Naive thymus-derived CD4-positive, alpha-beta T cell (primary cell): ENCODE measurements around the gene CCDC27. TPM values are rescaled to one million over a fixed set of nuclear protein-coding genes. Genes with fewer than 3 reads are reported as not detected.
A peak's percentile ranks its signal among the peaks of the same experiment; 100 is the strongest.

Source experiments
- ATAC-seq: fragments of 150-1000 bp; cut with Tn5 transposase; 2 replicates; pipeline ENCODE4 v1.10.0; 2021; ENCODE audit warnings: mild to moderate bottlenecking, moderate library complexity
- CTCF ChIA-PET: fragments of 350-600 bp; sonication (Branson Sonifier 250); formaldehyde crosslinking; loops from one replicate; lab custom pipeline; 2021; ENCODE audit warnings: antibody characterized with exemption; lab: Charles Lee
- POLR2A ChIA-PET: fragments of 350-600 bp; sonication (Branson Sonifier 250); formaldehyde crosslinking; loops from one replicate; lab custom pipeline; 2021; ENCODE audit warnings: antibody characterized with exemption, inconsistent platforms; lab: Charles Lee
- DNase-seq, 9 donors: peaks; one replicate each; pipeline versions ENCODE4 v3.0.0 to v3.0.0-alpha.2; 2020 to 2022; ENCODE audit warnings: mixed read lengths in 1 of 9
- H3K27ac ChIP-seq: one replicate; pipeline ENCODE4 v1.7.0; 2013; ENCODE audit warnings: mild to moderate bottlenecking, low read depth, low read length, moderate library complexity
- H3K27me3 ChIP-seq, 2 donors: one replicate each; pipeline ENCODE4 v1.7.0; 2013; ENCODE audit warnings: low read length in 2 of 2, mild to moderate bottlenecking in 2 of 2, moderate library complexity in 2 of 2; ENCODE audit not compliant: control insufficient read depth in 2 of 2, insufficient read depth in 2 of 2
- H3K36me3 ChIP-seq, 3 experiments: 1 replicate in 2 of 3; 2 replicates in 1 of 3; pipeline ENCODE4 v1.7.0; 2013; ENCODE audit warnings: low read length in 3 of 3, mild to moderate bottlenecking in 3 of 3, moderate library complexity in 1 of 3; ENCODE audit not compliant: insufficient read depth in 3 of 3, control insufficient read depth in 2 of 3
- H3K4me1 ChIP-seq, 2 donors: one replicate each; pipeline ENCODE4 v1.7.0; 2013; ENCODE audit warnings: low read length in 2 of 2, mild to moderate bottlenecking in 2 of 2, moderate library complexity in 1 of 2; ENCODE audit not compliant: control insufficient read depth in 2 of 2, insufficient read depth in 2 of 2
- H3K4me3 ChIP-seq: 2 replicates; pipeline ENCODE4 v1.7.0; 2013; ENCODE audit warnings: mild to moderate bottlenecking, low read length
- H3K9me3 ChIP-seq, 3 experiments: 1 replicate in 2 of 3; 2 replicates in 1 of 3; pipeline ENCODE4 v1.7.0; 2013; ENCODE audit warnings: low read length in 3 of 3; ENCODE audit not compliant: control insufficient read depth in 2 of 3
- H3K27ac Mint-ChIP-seq, 9 donors: one replicate each; pipeline ENCODE4 v1.8.0; 2020 to 2022; ENCODE audit warnings: mixed read lengths in 9 of 9, mild to moderate bottlenecking in 8 of 9, moderate library complexity in 5 of 9, inconsistent platforms in 2 of 9
- H3K27me3 Mint-ChIP-seq, 5 donors: one replicate each; pipeline ENCODE4 v1.8.0; 2021 to 2022; ENCODE audit warnings: mixed read lengths in 5 of 5, mild to moderate bottlenecking in 1 of 5
- H3K36me3 Mint-ChIP-seq, 5 donors: one replicate each; pipeline ENCODE4 v1.8.0; 2020 to 2022; ENCODE audit warnings: mixed read lengths in 5 of 5, mild to moderate bottlenecking in 3 of 5, inconsistent platforms in 1 of 5
- H3K4me1 Mint-ChIP-seq, 7 donors: one replicate each; pipeline ENCODE4 v1.8.0; 2020 to 2022; ENCODE audit warnings: mixed read lengths in 7 of 7, mild to moderate bottlenecking in 3 of 7, inconsistent platforms in 1 of 7
- H3K4me3 Mint-ChIP-seq, 10 donors: one replicate each; pipeline ENCODE4 v1.8.0; 2020 to 2022; ENCODE audit warnings: mild to moderate bottlenecking in 10 of 10, mixed read lengths in 10 of 10, moderate library complexity in 6 of 10, inconsistent platforms in 2 of 10
- H3K9me3 Mint-ChIP-seq, 11 donors: one replicate each; pipeline ENCODE4 v1.8.0; 2020 to 2022; ENCODE audit warnings: mixed read lengths in 11 of 11, mild to moderate bottlenecking in 4 of 11, inconsistent platforms in 1 of 11, moderate library complexity in 1 of 11
- intact Hi-C, 2 donors: fragments of 100-400 bp; cut with micrococcal nuclease; formaldehyde crosslinking; loops; one replicate each; pipeline ENCODE4 v1.15.1; 2023
- polyA plus RNA-seq, 2 donors: library from polyadenylated mRNA; unstranded; fragments of 300-500 nt; fragmentation: Illumina TruSeq; gene quantifications; one replicate each; pipeline ENCODE4 v1.2.3, GENCODE V29; 2021
- total RNA-seq, 6 experiments: library from RNA in 5 of 6; stranded (reverse) in 5 of 6; gene quantifications; 1 replicate in 5 of 6; 2 replicates in 1 of 6; pipeline ENCODE4 v1.2.3 and lab custom pipeline; 2021 to 2026

Gene CCDC27
- total and polyA plus RNA-seq, 7 experiments from 2014 or later: not detected

DNA sequence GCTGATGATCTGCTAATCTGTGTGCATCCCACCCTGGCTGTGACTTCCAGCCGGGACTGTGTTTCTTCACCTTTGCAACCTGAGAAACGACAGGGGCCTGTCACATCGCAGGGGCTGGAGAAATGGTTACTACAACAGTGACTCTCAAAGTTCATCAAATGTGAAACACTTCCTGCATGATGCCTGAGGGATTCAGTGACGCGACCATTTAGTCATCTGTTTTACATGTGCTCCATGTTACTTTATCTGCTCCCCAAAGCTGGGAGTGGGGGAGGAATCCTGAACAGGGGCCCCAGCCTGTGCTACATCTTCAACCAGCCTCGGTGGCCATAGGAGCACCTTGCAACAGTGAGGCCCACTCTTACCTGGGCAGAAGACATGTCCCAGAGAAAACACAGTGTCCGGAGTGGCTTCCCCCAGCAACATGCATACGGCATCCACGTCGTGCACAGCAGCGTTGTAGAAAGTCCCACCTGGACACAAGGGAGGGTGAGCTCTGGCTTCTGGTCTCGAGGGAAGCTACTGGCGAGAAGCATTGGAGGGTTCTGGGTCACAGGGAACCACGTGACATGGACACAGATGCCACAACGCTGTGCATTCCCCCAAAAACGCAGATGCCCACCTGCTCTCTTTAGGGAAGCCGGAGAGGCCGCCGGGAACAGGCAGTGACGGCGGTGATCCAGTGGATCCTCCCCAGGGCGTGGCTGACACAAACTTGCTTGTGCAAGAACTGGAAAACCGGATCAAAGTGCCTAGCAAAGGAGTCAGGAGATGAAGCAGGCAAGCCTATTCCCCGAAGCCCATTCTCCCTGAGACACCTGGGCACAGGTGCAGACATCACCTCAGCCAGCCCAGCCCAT is 9.6 kb upstream of the CCDC27 start:
- H3K4me1 ChIP-seq: peaks cover 3 to 7% of the 10 kb centered on the region in 2 donors
- no peaks in the 10 kb centered on the region for H3K27me3 Mint-ChIP-seq
- DNase-seq (no peak), ATAC-seq (no peak)
- no peak overlapping the region for H3K27ac ChIP-seq
- H3K4me3 Mint-ChIP-seq: no peak overlapping the region
- no peaks in the 10 kb centered on the region for H3K27me3 ChIP-seq
- H3K4me1 Mint-ChIP-seq: peaks cover 15 to 36% (median 25%) of the 10 kb centered on the region in 7 donors
- peaks cover 0 to 2% (median 0%) of the 10 kb centered on the region in 11 donors for H3K9me3 Mint-ChIP-seq
- H3K36me3 ChIP-seq: peaks cover 0 to 57% (median 0%) of the 10 kb centered on the region in 3 experiments
- H3K4me3 ChIP-seq: no peak overlapping the region
- CTCF ChIA-PET: no interaction called here
- H3K27ac Mint-ChIP-seq: peak overlapping the region in 1 of 9 donors; percentile 83
- POLR2A ChIA-PET: no interaction called here
- peaks cover 0 to 22% (median 4%) of the 10 kb centered on the region in 5 donors for H3K36me3 Mint-ChIP-seq
- no peaks in the 10 kb centered on the region for H3K9me3 ChIP-seq
- intact Hi-C loops: no loop called here

GRCh38 chr1:3743421-3743820 is 8.8 kb upstream of the CCDC27 start:
- Histone ChIP-seq H3K36me3 (peaks cover 0 to 50% (median 0%) of the 10 kb centered on the region in 3 experiments), H3K9me3 (no peaks in the 10 kb centered on the region), H3K4me3 (no peak overlapping the region), H3K27ac (no peak overlapping the region), H3K4me1 (peaks cover 7 to 12% of the 10 kb centered on the region in 2 donors), H3K27me3 (no peaks in the 10 kb centered on the region)
- DNase-seq (no peak), ATAC-seq (no peak)
- peak overlapping the region in 1 of 10 donors; percentile 4 for H3K4me3 Mint-ChIP-seq
- H3K27ac Mint-ChIP-seq: peak overlapping the region in 1 of 9 donors; percentile 83
- H3K36me3 Mint-ChIP-seq: peaks cover 0 to 22% (median 4%) of the 10 kb centered on the region in 5 donors
- POLR2A ChIA-PET: no interaction called here
- CTCF ChIA-PET: no interaction called here
- intact Hi-C loops: no loop called here
- no peaks in the 10 kb centered on the region for H3K27me3 Mint-ChIP-seq
- peaks cover 0 to 2% (median 0%) of the 10 kb centered on the region in 11 donors for H3K9me3 Mint-ChIP-seq
- peaks cover 15 to 43% (median 31%) of the 10 kb centered on the region in 7 donors for H3K4me1 Mint-ChIP-seq

GRCh38 chr1:3743826-3744225 is 8.4 kb upstream of the CCDC27 start:
- Mint-ChIP-seq H3K27me3 (no peaks in the 10 kb centered on the region), H3K4me1 (peaks cover 15 to 44% (median 32%) of the 10 kb centered on the region in 7 donors), H3K36me3 (peaks cover 0 to 22% (median 4%) of the 10 kb centered on the region in 5 donors), H3K9me3 (peaks cover 0 to 2% (median 0%) of the 10 kb centered on the region in 11 donors), H3K4me3 (peak overlapping the region in 1 of 10 donors; percentile 4), H3K27ac (peak overlapping the region in 2 of 9 donors; percentile 9 to 17)
- Histone ChIP-seq H3K27me3 (no peaks in the 10 kb centered on the region), H3K9me3 (no peaks in the 10 kb centered on the region), H3K4me1 (peaks cover 7 to 12% of the 10 kb centered on the region in 2 donors), H3K36me3 (peaks cover 0 to 46% (median 0%) of the 10 kb centered on the region in 3 experiments), H3K4me3 (no peak overlapping the region), H3K27ac (no peak overlapping the region)
- DNase-seq (no peak), ATAC-seq (no peak)
- CTCF ChIA-PET: no interaction called here
- POLR2A ChIA-PET: no interaction called here
- intact Hi-C loops: no loop called here

DNA sequence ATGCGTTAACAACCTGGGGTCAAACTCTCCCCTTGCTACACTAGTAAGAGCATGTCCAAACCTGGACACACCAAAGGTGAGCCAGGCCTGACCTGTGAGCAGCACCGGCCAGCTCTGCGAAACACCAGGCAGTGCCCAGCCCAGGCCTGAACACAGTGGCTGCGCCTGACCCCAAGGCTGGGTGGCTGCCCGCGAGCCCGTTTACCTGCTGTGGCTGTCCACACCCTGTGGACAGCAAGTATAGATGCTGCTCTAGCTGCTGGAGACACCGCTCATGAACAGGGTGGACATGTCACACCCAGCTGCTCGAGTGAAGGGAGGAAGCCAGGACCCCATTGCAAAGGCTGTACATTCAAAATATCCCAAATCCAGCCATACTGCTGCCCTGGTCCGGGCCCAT is 7.6 kb upstream of the CCDC27 start:
- Histone ChIP-seq H3K36me3 (peaks cover 0 to 38% (median 0%) of the 10 kb centered on the region in 3 experiments), H3K27ac (no peak overlapping the region), H3K27me3 (no peaks in the 10 kb centered on the region), H3K9me3 (no peaks in the 10 kb centered on the region), H3K4me1 (peaks cover 7 to 12% of the 10 kb centered on the region in 2 donors), H3K4me3 (no peak overlapping the region)
- H3K4me3 Mint-ChIP-seq: peak overlapping the region in 3 of 10 donors; percentile 21 to 77 (median 72)
- H3K4me1 Mint-ChIP-seq: peaks cover 15 to 44% (median 33%) of the 10 kb centered on the region in 7 donors
- H3K36me3 Mint-ChIP-seq: peaks cover 0 to 22% (median 4%) of the 10 kb centered on the region in 5 donors
- ChIA-PET POLR2A (no interaction called here), CTCF (interaction anchor here (0.6 kb wide), 1 partner anchor 21 kb away, joined by 5 read pairs; no protein-coding TSS in a partner anchor)
- peaks cover 0 to 2% (median 0%) of the 10 kb centered on the region in 11 donors for H3K9me3 Mint-ChIP-seq
- DNase-seq (no peak), ATAC-seq (no peak)
- H3K27ac Mint-ChIP-seq: peak overlapping the region in 3 of 9 donors; percentile 31 to 59 (median 36)
- intact Hi-C loops: no loop called here
- peaks cover 0 to 4% (median 0%) of the 10 kb centered on the region in 5 donors for H3K27me3 Mint-ChIP-seq

DNA sequence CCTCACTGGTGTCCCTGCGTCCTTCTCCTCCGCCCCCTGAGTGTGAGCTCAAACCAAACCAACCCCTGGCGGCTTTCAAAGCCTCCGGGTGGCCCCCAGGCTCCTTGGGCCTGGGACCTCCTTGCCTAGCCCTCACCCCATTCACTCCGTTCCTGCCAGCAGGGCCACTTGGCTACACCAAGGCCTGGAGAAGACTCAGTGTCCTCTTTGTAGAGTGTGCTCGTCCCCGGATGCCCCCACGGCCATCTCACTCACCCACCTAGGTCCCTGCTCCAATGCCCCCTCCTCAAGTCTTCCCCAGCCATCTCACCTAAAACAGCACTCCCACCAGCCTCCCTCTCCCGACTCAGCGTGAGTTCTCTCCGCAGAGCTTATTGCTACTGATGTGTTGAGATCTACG is 7.2 kb upstream of the CCDC27 start:
- Histone ChIP-seq H3K4me3 (no peak overlapping the region), H3K9me3 (no peaks in the 10 kb centered on the region), H3K27ac (no peak overlapping the region), H3K36me3 (peaks cover 0 to 33% (median 0%) of the 10 kb centered on the region in 3 experiments), H3K4me1 (peaks cover 7 to 12% of the 10 kb centered on the region in 2 donors), H3K27me3 (no peaks in the 10 kb centered on the region)
- DNase-seq (no peak), ATAC-seq (no peak)
- POLR2A ChIA-PET: no interaction called here
- H3K27me3 Mint-ChIP-seq: peaks cover 0 to 4% (median 0%) of the 10 kb centered on the region in 5 donors
- intact Hi-C loops: no loop called here
- peak overlapping the region in 6 of 9 donors; percentile 36 to 59 (median 50) for H3K27ac Mint-ChIP-seq
- H3K4me1 Mint-ChIP-seq: peaks cover 15 to 44% (median 33%) of the 10 kb centered on the region in 7 donors
- peak overlapping the region; percentile 6 to 83 (median 74) for H3K4me3 Mint-ChIP-seq
- peaks cover 0 to 2% (median 0%) of the 10 kb centered on the region in 11 donors for H3K9me3 Mint-ChIP-seq
- CTCF ChIA-PET: no interaction called here
- H3K36me3 Mint-ChIP-seq: peaks cover 0 to 22% (median 4%) of the 10 kb centered on the region in 5 donors

- Histone ChIP-seq H3K27ac (no peak overlapping the region), H3K9me3 (no peaks in the 10 kb centered on the region), H3K4me1 (peaks cover 7 to 12% of the 10 kb centered on the region in 2 donors), H3K4me3 (no peak overlapping the region), H3K36me3 (peaks cover 0 to 26% (median 0%) of the 10 kb centered on the region in 3 experiments), H3K27me3 (no peaks in the 10 kb centered on the region)
- peaks cover 0 to 2% (median 0%) of the 10 kb centered on the region in 11 donors for H3K9me3 Mint-ChIP-seq
- peaks cover 0 to 22% (median 4%) of the 10 kb centered on the region in 5 donors for H3K36me3 Mint-ChIP-seq
- CTCF ChIA-PET: no interaction called here
- ATAC-seq: no peak
- intact Hi-C loops: loop anchor here (1.0 to 2.0 kb wide), 2 partner anchors 95 to 214 kb away; partner anchors contain the start of gene WRAP73 (in 2 of the 2)
- DNase-seq: no peak
- POLR2A ChIA-PET: no interaction called here
- peaks cover 0 to 4% (median 0%) of the 10 kb centered on the region in 5 donors for H3K27me3 Mint-ChIP-seq
- H3K4me3 Mint-ChIP-seq: peak overlapping the region; percentile 72 to 87 (median 78)
- H3K4me1 Mint-ChIP-seq: peaks cover 15 to 44% (median 33%) of the 10 kb centered on the region in 7 donors
- peak overlapping the region; percentile 13 to 88 (median 71) for H3K27ac Mint-ChIP-seq
Observed at GRCh38 chr1:3745590-3746381, 6.5 kb upstream of the CCDC27 start.
